GM19452 (cell line): Measurements from ENCODE around the gene PLEKHM2.

Experiments
- ATAC-seq: cut with Tn5 transposase; IDR thresholded peaks from one replicate; pipeline ENCODE4 v1.9.1; 2021; ENCODE audit not compliant: unreplicated experiment

PLEKHM2 gene

DNA sequence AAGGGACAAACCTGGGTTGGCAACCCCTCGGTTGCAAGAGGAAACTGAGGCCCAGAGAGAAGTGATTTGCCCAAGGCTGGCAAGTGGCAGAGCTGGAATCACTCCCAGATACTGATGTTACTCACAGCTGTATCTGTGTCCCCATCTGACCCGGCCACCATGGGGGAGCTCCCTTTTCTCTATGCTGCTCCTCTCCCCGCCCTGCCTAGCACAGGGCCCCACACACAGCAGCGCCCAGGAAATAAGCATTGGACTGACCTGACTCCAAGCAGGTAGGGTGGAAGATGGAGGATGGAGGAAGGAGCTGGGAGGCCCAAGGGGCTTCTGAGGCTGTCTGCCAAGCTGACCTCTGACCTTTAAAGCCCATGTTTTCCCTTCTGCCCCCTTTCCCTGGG is 71.5 kb downstream of the PLEKHM2 start:
- no peak for ATAC-seq

DNA sequence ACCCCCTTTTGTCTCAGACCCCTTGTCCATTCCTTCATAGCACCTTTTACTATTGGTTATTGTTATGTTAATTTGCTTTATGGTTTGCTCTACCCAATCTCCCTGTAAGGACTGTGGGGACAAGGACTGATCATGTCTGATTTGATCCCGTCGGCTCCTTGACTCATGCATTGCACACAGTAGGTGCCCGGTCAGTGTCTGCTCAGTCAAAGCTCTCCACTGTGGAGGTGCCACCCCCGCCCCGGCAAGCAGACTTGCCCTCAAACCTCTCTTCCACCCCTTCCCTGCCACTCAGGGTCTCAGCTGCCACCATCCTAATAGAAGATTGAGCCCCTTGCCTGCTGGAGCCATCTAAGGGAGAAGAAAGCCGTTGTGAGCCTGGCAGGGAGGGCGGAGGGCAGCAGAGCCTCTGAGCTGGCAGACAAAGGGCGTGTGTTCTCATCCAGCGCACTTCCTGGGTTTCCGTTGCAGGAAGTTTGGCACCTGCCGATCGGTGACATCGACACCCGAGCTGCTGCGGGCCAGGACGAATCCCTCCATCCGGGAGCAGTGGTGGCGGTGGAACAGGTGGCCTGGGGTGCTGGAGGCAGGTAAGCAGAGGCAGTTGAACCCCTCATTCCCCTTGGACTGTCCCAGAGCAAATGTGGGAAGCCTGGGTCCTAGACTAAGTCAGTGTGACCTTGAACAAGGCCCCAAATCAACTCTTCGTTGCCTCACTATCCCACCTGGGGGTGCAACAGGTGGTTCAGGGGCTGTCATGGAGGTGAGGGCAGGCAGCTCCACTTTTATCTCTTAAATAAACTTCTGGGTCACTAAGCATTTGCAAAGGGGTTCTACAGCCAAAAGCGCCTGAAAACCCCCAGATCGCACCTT is 72.3 kb downstream of the PLEKHM2 start:
- no peak for ATAC-seq

DNA sequence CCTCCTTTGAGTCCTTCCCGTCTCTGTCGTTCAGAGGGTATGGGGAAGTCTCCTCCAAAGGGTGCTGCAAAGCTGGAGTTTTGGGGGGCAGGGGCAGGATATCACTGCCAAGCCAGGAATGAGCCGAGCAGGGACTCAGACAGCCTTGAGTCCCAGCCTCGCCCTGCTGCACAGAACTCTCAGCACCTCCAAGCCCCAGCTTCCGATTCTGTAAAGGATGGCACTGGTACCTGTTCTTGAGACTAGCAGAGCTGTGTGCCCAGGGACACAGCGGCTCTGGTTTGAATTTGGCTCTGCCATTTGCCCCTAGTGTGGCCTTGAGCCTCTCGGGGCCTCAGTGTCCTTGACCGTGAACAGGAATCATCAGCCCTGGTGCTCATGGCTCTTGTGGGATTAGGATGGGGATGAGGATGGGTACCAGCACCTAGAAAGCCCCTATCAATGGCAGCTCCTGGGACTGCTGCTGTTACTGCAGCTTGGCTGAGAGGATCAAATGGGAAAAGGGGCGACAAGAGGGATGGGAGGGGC is 73.0 kb downstream of the PLEKHM2 start:
- no peak for ATAC-seq

DNA sequence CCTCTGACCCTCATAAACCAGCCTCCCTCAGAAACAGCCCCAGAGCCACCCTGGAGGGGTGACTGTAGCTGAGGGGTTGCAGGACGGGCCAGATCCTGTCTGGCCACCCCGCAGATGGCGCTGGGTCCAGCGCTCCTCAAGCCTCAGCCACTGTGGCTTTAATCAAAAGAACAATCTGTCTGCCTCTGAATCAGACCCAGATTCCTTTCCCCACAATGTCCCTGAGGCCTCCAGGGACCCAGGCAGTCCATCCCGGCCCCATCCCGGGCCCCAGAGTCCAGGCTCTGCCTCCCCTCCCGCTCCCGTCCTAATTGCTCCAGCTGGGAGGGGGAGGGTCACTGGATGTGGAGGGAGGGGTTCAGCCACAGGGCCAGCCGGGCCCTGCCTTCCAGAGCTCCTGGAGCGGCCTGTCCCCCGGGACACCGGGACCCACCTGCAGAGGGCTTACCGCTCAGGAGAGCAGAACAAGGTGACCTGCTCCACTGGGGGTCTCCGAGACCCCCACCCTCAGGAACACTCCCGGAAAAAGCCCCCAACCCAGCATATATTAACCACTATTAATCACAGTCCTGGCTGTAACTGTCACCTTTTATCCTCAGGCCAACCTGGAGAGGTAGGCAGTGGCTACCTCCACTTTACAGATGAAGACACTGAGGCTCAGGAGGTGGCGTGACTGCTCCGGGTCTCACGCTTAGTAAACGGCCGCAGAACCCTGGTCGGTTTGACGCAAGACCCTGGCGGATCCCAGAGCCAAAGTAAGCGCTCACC is 73.6 kb downstream of the PLEKHM2 start:
- no peak for ATAC-seq

DNA sequence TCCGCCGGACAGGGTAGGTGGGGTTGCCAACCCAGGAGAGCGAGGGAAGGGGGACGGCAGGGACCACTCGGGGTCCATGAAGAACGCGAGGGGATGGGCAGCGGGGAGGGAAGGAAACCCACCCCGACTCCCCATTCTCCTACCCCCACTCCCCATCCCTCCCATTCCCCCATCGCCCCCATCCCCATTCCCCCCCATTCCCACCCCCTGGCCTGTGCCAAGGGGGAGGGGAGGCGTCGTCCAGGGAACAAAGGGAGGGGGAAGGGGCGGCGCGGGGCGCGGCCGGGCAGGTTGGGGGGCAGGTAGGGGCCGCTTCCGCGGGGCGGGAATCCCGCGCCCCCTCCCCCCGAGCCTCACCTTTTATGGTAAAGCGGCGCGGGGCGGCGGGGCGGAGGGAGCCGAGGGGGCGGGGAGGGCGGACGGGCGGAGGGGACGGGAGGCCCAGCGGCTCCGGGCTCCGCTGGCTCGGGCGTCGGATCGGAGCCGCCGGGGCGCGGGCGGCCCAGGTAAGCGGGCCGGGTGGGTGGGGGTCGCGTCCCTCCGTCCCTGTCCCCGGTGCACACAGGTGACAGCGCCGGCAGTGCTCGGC is 74.3 kb downstream of the PLEKHM2 start, which contains the start of gene FBLIM1:
TSS of gene FBLIM1 (plus strand) at position 453 of the 589 bp plus-strand sequence. CDS start 6,189 bp downstream, outside the sequence.
- ATAC-seq, result no peak

DNA sequence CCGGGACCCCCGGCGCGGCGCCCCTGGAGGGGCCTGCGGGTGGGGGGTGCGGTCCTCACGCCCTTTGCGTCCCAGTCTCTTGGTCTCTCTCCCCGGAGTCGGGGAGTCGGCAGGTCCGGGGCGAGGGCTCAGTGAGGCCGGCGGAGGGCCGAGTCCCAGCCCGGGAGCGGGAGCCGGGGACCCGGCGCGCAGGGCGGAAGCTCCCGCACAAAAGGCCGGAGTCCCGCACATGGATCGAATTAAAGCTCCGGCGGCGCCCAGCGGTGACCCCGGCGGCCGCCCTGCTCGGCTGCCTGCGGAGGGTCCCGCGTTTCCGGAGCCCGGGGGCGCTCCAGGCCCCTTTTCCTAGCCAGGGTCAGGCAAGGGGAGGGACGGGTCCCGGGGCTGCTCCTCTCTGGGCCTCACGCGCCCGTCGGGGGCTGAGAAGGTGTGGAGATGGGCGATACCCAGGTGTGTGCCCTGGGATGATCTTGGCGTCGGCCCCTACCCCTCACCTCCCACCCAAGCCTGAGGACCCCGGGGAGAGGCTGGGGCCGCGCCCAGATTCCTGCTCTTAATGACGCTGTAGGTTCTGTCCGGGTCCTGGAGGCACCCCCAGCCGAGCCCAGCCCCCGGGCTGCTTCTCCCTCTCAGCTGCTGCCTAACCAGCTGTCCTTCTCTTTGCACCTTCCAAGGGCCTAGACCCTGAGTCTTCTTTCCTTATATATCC is 75.0 kb downstream of the PLEKHM2 start:
- no peak for ATAC-seq

DNA sequence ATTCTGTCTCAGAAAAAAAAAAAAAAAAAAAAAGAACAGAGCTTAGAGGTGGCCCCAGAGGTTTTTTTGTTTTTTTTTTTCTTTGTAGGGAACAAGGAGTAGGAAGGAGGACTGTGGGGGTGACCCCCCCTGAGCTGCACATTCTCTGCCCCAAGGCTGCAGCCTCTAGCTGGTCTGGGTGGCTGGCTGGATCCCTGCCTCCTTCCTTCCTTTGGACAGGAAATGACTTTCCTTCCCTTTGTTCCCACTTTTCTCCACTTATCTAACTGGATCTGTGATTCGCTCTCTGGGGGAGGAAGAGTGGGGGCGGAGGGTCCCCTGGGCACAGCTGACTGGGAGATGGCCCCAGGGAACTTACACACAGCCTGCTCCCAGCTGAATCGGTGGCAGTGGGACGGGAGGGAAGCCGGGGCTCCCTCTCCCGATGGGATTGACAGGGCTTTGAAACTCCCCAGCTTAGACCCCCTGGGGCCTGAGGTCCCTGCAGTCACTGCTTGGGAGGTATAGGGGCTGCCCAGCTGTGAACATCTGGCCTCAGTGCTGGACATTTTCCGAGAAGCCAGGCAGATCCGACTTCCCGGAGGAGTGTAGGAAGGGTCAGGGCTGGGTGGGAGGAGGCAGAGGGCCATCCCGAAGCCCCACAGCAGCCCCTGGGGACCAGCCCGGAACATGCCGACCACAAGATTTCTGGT is 76.5 kb downstream of the PLEKHM2 start:
- ATAC-seq, result no peak

DNA sequence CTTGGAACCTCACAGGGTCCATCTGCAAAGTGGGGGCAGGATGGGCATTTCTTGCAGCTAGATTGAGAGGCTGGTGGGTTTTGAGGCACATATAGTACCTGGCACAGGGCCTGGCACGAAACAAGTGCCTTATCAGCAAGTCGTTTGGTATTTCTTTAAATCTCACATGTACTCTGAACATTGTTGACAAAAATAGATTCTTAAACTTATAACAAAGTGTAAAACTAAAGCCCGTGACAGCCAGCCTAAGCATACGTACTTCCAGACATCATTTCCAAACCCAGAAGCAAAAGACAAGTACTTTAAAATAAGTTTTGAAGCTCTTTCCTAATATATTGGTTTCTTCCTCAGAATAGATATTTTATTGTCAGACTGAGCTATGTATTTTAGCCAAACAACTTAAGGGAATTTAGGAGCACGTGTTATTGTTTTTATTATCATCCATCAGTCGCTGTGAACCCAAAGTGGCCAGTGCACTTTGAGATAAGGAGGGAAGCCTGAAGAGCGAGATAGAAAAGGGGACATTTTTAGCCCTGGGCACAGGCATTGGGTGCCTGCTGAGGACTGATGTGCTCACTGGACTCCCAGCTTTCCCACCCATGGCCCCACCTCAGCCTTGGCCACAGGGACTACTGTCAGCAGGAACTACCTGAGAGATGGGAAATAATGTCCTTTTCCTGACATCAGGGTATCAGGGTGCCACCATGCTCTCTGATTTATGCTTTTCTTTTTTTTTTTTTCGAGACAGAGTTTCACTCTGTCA is 77.4 kb downstream of the PLEKHM2 start:
- ATAC-seq, result no peak

DNA sequence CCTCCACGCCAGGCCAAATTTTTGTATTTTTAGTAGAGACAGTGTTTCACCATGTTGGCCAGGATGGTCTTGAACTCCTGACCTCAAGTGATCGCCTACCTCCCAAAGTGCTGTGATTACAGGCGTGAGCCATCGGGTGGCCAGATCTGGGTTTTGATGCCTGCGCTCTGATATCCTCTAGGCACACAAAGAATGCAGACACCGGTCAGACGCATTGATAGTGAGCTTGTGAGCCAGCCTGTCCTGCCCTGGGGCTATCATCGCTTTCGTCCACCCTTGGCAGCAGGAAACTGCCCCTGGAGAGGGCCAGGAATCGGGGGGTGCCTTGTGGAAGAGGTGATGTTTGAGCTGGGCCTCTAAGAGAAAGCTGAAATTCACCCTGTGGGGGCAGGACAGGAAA is 78.4 kb downstream of the PLEKHM2 start:
- no peak for ATAC-seq

DNA sequence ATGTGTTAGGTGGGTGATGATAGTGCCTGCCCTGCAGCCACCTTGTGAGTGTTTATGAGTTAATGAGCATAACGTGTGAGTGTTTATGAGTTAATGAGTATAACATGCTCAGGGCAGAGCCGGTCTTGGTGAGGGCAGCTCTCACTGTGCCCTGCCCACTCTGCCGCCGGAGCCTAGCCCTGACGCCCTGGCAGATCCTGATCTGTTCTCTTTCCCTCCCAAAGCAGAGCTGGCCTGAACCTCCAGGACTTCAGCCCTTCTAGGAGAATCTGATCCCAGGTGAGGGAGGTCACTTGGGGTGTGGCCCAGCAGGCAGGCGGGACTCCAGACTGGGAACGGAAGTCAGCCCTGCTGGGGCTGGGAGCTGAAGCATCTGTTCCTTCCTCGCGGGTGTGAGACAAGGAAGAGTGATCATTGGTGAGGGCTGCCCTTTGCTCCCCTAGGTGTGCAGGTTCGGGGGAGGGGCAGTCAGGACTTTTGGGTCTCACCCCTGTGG is 80.2 kb downstream of the PLEKHM2 start:
- no peak for ATAC-seq

DNA sequence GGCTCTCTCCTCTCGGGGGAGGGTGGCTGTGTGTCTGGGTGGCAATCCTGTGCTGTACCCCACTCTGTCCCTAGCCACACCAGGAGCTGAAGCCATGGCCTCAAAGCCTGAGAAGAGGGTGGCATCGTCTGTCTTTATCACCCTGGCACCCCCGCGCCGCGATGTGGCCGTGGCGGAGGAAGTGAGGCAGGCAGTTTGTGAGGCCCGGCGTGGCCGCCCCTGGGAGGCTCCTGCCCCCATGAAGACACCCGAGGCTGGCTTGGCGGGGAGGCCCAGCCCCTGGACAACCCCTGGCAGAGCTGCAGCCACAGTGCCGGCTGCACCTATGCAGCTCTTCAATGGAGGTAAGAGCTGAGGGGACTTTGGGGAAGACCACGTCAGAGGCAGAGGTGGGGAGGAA is 80.8 kb downstream of the PLEKHM2 start:
- no peak for ATAC-seq

DNA sequence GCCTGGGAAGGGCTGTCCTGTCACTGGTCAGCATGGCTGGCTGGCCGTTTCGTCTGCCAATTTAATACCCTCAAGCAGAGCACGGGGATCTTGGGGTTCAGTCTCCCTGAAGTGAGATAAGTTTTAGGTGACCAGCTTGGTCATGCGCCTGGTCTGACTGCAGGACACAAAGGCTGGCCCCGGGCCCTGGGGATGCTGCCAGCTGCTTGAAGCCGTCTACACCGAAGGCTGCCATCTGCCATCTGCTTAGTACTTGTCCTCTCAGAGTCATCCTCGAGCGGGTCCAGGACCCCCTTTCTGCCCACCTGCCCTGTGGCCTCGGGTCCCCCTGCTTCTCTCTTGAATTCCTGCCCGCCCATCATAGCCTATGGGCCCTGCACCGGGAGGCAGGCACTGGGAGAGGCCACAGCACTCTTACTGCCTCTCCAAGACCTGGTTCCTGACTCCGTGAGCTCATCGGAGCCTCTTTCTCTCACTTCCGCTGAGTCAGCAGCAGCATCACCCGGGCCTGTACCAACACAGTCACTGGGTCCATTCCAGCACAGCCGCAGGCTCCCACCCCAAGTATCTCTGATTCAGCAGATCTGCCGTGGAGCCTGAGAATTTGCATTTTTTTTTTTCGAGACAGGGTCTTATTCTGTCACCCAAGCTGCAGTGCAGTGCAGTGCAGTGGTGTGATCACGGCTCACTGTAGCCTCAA is 81.5 kb downstream of the PLEKHM2 start:
- ATAC-seq, result no peak

DNA sequence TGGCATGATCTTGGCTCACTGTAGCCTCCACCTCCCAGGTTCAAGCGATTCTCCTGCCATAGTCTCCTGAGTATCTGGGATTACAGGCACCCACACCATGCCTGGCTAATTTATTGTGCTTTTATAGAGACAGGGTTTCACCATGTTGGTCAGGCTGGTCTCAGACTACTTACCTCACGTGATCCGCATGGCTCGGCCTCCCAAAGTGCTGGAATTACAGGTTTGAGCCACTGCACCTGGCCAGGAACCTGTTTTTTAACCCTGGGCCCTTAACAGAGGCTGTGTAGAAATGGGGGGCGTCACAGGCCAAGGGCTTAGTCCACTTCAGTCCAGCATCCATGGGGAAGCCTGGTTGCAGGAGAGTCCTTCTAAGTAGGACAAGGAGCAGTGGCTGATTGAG is 83.8 kb downstream of the PLEKHM2 start:
- ATAC-seq, result no peak

DNA sequence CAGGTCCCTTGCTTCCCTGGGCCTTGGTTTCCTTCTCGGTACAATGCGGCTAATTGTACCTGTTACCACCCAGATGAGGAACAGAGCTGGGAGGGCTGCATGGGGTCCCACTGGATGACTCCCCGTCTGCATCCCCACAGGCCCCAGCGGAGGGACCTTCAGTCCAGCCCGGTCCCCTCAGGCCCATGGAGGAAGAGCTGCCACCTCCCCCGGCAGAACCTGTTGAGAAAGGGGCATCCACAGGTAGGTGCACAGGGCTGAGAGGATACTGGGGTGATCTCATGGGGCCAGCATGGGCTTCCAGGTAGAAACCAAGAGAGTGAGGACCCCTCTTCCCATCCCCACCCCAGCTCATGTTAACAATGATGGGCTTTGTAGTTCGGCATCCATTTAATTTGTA is 84.3 kb downstream of the PLEKHM2 start:
- no peak for ATAC-seq

DNA sequence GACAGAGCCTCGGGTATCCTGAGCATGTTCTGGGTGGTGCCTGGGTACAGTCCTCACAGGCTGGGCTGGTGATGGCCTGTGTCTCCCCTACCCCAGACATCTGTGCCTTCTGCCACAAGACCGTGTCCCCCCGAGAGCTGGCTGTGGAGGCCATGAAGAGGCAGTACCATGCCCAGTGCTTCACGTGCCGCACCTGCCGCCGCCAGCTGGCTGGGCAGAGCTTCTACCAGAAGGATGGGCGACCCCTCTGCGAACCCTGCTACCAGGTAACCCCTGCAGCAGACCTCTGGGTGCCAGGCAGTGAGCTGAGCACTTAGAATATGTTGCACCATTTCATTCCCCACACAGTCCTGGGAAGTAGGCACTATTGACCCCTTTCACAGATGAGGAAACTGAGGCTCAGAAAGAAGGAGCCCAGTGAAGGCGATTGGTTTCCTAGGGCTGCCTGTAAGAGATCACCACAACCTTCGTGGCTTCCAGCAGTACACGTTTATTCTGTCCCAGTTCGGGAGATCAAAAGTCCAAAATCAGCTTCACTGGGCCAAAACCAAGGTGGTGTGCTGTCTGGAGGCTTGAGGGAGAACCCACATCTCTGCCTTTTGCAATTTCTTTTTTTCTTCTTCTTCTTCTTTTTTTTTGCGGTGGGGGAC is 86.3 kb downstream of the PLEKHM2 start:
- no peak for ATAC-seq

DNA sequence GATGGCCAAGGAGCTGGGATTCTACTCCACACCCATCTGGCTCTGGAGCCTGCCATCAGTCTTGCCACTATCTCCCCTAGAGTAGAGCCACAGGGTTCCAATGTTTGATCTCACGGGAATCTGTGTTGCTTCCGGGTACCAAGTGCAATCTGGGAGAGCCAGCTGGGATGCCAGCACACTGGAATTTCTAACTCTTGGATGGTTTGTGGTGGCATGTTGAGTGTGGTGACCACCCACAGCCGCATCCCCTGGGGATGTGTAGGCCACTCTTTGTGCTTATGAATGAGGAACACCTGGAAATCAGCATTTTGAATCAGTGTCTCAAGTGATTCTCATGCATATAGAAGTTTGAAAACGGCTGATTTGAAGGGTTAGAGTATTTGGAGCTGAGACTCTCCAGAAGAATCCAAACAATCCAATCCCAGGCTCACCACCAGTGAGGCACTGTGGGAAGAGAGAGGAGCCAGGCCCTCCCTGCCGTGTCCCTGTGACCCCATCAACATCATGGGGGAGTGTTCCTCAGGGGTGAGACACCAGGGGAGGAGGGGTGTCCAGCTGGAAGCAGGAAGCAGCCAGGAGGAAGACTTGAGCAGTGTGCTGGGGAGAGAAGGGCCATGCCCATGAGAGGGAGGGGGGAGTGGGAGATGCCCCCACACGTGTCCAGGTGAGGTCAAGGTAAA is 87.9 kb downstream of the PLEKHM2 start:
- ATAC-seq, result no peak

DNA sequence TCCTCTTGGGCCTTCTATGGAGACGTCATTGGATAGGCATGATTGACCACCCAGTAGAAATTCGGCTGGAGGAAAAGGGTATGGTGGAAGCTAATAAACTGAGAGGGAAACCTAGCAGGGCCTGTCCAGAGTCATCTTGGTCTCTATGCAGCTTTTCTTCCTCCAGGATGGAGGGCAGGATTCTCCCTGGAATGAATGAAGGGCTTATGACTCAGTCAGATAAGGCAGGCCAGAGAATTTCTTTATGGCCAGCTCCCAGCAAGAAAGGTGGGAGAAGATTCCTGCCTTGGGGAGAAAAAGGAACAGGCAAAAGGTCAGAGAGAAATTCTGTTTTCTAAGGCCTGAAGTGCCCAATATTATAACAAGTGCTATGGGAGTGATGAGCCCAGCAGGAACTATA is 91.6 kb downstream of the PLEKHM2 start:
- ATAC-seq, result no peak
